Fibroblast of lung (primary cell): ENCODE data around the gene TAMALIN.

ENCODE experiments used
- CTCF ChIP-seq, 2 donors: IDR thresholded peaks in 1 of 2; conservative IDR thresholded peaks in 1 of 2; 1 replicate in 1 of 2; 2 replicates in 1 of 2; pipeline ENCODE4 v1.5.1; 2011 to 2012; ENCODE audit warnings: low read length in 2 of 2, control low read depth in 1 of 2, inconsistent platforms in 1 of 2, low read depth in 1 of 2, mild to moderate bottlenecking in 1 of 2
- EZH2 ChIP-seq: IDR thresholded peaks from 2 replicates; pipeline ENCODE4 v1.5.1; 2012; ENCODE audit warnings: low read length, control low read depth, mild to moderate bottlenecking; ENCODE audit errors: missing control alignments

- TF ChIP-seq CTCF (conservative IDR thresholded peaks at IDR 0.05 in 1 of 2, IDR thresholded peaks at IDR 0.05 in 1 of 2; ENCODE audit: low read depth in 1 of 2, low read length in 2 of 2): no peak
- peak; percentile 82 for TF ChIP-seq EZH2
Measured at GRCh38 chr12:52005903-52006703, 643 bp upstream of the TAMALIN start.
